ENCODE measurements around the gene ANO2.

ANO2 gene

DNA sequence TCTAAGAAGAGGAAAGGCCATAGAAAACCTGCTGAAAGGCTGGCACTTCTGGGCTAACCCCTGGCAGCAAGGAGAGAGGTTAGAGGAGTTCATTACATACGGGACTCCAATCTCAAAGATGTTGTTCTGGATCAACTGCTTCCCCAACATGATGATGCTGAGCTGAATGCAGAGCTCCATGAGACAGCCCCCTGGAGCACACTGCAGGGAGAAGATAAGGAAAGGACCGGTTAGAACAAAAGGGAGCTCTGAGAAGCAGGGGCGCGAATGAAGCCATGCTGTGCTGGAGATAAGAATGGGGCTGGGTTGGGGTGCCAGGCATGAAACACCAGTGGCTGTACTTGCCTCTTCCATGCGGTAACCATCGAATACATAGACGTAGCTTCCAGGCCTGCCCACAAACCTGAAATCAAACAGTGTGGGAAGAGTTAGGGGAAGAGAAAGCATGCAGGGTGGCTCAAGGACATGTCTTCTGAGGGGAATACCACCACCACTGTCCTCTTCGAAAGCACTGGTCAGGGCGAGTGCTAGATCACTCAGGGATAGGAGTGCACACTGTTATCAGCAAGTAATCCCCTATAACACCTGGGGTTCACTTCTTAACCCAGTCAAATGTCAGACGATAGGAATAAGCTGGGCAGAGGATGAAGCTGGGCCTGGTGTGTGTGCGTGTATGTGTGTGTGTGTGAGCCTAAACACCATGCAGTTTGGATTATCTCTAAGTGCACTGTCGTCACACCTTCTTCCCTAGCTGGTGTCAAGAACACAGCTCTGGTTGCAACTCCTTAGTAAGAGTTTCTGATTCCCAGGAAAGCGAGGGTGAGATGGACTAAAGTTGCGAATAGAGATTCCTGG lies 332.3 kb downstream of the ANO2 start:
- DNase-seq: no peak

DNA sequence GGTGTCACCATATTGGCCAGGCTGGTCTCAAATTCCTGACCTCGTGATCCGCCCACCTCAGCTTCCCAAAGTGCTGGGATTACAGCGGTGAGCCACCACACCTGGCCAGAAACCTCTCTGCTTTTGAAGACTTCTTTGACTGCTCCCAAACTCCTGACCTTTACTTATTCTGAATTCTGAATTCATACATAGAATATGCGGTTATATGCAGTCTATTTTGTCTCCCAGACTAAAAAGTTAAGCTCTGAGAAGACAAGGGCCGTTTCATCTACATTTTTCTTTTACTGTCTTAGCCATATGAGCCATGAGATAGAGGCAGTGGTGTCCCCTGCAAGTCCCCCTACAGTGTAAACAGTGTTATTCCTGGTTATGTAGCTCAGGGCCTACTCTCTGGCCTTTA lies 333.9 kb downstream of the ANO2 start:
- no peak for DNase-seq

DNA sequence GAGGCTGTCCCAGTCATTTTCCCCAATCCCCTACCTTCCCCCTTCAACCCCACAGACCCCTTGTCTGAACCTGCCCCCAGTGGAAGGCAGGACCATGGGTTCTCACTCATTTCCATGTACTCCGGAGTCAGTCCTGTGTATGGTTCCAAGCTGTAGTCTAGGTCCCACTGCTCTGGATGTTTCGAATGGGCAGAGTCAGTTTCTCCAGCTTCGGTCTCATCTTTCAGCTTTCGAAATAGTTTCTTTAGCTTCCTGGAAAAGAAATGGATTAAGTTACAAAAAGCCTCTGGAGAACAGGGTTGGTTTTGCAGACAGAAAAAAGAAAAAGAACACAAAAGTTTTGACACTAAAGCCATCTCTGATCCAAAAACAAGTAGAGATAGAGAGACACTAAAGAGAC lies 345.7 kb downstream of the ANO2 start:
- no peak for DNase-seq

DNA sequence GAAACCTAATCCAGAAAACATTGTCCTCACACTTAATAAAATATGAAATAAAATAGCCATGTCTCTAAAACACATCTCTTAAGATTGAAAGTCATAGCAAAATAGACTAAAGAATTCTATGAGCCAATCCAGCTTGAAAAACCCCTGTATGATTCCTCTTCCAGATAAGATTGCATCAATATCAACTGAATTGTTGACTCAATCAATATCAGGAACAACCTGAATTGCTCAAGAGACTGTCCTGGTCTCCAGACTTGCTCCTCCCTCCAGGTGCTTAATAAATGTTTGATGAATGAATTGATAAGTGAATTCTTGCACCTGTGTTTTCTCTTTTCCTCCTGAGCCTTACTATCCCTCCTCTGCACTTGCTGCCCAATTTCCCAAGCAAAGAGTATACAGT lies 351.1 kb downstream of the ANO2 start:
- DNase-seq: no peak

GRCh38 chr12:5593086-5593485 lies 352.0 kb downstream of the ANO2 start:
- DNase-seq: no peak

DNA sequence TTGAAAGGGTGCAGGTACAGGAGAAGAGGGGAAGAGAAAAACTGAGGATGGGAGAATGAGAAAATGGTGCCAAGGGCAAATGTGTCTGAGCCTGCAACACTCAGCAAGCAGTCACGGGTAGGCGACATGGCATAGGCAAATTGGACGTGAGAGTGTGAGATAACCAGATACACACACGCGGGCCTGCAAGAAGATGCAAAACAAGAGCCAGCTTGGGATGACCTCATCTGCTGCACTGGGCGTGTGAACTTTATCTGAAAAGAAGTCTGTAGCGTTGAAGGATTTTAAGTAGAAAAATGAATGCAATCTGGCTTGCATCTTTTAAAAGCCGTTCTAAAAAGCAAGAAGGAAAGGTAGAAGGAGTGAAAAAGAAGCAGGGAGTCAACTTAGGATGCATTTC lies 352.7 kb downstream of the ANO2 start:
- no peak for DNase-seq

- DNase-seq: no peak
Observed at GRCh38 chr12:5590316-5590715, 354.7 kb downstream of the ANO2 start.

DNA sequence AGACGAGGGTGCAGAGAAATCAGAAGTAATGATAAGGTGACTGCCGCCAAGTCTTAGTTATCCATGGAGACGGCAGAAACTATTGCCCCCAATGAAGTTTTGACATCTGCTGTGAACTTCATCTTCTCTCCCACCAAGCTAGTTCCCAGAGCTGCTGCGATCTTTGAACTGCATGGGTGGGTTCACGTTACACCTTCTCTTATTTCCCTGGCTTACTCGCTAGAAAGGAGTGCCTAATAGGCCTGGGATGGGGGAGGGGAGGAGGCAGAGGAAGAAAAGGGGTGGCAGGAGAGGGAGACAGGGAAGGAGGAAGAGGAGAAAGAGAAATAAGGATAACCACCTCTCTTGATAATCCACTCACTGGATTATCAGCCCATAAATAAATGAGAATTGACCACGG lies 356.0 kb downstream of the ANO2 start:
- no peak for DNase-seq

DNA sequence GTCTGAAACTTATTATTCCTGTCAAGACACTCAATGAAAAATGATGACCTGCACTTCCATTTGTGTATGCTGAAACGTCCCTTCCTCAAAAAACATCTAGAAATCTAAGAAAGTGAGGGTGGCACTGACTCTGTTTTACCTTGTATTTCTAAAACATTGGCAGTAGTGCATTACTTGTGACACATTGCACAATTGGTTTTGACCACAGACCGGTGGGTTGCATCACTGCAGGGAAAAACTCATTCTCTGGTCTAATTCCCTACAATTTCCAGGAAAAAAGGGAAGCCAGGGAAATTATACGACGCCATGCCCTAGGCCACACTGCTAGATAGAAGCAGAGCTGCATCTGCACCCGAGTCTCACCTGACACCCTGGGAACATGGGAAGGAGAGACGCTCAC lies 356.5 kb downstream of the ANO2 start:
- DNase-seq: no peak

DNA sequence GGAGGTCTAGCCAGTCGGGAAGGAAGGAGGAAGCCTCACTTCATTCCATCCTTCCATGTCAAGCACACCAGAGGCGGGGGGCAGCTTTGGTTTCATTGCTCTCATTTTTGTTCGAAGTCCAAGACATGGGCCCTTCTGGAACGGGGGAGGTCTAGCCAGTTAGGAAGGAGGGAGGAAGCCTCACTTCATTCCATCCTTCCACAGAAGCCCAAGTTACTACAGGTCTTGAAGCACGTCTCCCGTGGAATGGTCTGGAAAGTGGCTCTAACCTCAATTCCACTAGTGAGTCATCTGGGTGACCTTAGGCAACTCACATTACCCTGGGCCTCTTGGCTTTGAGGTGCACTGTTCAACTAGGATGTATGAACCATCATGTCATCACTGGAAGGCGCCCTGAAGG lies 356.9 kb downstream of the ANO2 start:
- no peak for DNase-seq

DNA sequence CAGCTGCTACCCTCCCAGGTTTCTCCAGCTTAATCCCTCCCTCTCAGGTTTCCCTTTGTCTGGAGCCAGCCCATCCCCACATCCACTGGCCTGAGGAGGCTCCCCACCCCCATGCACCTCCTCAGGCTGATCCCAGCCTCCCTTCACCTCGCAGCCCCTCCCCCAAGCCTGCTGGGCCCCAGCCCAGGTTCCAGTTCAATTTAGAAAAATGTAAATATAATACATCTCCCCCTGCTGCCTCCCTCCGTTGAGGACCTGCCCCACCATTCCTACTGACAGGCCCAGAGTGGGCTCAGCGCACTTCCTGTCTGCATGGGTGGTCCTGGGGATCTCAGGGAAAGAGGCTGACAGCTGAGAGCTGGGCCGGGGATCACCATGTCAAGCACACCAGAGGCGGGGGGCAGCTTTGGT lies 357.3 kb downstream of the ANO2 start:
- no peak for DNase-seq

DNA sequence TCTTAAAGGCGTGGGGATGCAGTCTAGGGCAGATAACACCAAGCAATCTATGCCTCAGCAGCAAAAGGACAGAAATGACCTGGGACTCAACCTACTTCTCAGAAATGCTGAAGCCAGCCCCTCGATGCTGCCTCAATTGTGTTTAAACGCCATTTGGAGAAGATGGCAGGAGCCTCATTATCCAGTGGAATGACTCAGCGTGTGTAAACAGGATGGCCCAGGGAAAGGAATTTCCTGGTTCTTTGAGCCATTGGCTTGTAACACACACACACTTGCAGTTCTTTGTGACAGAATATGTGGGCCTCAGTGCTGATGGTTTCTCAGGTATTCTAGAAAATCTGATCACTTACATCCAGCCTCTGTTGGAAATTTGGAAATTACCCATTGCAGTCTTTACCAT lies 358.9 kb downstream of the ANO2 start:
- DNase-seq: no peak

DNA sequence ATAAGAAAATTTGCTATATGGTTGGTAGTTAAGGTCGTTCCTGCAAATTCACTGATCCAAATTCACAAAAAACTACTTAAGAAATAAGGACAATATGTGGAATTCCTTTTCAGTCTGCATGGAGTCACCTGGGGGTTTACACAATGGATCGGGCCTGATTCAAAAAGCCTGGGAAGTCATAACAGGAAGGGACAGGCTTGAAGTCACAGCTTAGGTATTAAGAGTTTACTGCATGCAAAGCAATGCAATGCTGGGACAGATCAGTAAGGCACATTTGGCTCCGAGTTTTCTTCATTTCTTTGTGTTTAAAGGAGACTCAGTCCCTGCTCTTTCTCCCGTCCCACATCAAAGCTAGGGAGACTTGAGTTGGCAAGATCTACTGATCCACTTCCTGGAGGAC lies 359.9 kb downstream of the ANO2 start:
- DNase-seq: no peak

DNA sequence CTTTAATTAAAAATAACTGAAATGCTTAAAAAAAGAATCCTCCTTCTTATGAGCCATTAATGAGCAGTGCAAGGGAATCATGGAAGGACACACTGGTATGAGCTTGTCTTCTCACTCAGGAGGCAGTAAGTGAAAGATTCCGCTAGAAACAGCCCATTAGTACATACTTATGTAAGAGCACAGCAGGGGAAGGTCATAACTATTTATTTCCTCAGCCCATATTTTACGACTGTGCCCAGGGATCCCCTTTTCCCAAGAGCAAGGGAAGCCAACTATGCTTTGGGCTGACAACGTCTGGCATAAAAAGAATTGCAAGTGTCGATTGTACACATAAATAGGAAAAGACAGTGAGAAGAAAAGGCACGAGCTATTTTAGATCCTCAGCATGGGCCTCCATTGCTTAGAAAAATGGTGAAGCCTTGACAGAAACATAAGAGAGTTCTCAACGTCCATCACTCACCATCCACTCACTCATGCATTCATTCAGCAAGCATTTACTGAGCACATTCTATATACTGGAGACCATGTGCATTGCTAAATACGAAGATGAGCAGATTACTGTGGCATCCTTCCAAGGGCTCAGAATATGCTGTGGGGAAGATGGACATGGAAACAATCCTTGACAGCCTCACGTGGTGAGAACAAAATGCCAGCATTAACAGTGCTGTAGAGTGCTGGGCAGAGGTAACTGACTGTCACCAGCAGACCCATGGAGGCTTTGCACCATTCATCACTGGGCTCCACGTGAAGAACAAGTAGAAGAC lies 360.5 kb downstream of the ANO2 start:
- DNase-seq: no peak

DNA sequence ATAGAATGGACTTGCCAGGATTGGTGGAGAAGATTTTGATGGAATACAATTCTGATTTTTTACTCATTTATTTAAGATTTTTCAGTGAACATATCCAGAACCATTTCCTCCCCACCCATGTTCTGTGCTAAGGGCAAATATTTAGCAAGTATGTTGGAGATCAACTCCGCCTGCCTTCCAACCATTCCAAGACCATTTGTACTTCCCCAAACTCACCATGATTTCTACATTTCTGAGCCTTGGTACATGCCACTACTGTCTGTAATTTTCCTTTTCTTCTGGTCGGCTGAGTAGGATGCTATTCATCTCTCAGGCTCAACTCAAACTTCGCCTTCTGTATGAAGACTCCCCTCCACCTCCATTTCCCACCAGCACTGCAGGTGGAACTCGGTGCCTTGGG lies 362.5 kb downstream of the ANO2 start:
- no peak for DNase-seq

- no peak for DNase-seq
Observed at GRCh38 chr12:5582018-5582417, 363.0 kb downstream of the ANO2 start.

DNA sequence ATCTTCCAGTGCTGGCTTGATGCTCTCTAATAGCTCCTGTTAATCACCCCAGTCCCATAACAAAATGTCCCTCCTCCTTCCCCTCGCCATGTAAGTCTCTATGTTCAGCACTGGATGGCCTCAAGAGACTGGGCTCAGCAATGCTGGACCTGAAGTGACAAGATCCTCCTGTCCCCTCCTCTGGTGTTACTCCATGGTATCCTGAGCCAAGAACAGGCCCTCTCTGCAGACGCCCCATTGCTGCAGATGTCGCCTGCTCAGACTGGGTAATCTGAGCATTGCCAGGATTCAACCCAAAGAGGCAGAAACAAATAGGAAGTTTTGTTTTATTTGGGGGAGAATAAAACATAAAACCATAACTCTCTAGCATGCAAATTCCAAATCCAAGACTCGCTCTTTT lies 363.4 kb downstream of the ANO2 start:
- DNase-seq: no peak

DNA sequence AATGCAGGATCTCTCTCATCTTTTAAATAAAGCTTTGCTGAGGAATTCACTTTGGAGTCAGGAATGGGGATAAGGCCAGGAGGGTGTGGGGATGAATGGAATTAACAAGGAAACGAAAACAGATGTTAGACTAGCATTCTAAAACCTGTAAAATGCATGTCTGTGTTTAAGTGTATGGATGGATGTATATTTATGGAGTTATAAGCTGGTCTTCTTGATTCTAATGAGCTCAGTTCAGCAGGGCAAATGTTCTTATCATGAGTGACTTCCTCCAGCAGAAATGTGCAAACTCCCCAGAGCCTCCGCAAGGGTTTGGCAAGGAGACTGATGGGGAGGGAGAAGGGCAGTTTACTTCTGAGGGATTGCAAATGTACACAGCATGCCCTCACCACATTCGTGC lies 364.0 kb downstream of the ANO2 start:
- no peak for DNase-seq

DNA sequence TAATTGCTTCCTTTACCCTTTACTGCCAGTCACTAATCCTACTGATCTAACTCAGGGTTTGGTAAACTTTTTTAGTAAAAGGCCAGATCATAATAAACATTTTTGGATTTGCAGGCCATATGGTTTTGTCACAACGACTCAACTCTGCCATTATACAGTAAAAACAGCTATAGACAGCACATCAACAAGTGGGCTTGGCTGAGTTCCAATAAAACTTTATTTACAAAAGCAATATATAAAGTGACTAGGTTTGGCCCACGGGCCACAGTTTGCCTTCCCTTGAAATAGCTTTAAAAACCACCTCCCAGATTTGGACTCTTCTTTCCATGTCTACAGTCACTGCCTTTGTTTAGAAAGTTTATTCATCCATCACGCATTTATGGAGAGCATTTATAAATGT lies 366.3 kb downstream of the ANO2 start:
- DNase-seq: no peak

DNA sequence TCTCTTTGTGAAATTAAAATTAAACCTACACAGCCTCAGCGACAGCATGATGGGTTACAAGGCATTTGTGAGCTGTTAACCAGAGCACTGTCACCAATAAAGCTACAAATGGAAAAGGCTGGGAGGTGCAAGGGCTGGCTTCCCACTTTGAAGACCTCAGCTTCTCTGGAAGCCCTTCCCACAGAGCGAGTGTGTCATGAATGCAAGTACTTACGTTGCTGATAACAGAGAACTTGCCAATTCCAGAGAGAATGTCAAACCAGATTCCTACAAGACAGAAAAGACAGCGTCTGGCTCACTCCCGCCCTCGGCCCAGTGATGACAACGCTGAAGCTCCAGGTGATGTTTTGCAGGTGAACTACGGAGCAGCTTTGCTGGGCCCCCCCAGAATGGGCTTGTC lies 367.3 kb downstream of the ANO2 start:
- no peak for DNase-seq

DNA sequence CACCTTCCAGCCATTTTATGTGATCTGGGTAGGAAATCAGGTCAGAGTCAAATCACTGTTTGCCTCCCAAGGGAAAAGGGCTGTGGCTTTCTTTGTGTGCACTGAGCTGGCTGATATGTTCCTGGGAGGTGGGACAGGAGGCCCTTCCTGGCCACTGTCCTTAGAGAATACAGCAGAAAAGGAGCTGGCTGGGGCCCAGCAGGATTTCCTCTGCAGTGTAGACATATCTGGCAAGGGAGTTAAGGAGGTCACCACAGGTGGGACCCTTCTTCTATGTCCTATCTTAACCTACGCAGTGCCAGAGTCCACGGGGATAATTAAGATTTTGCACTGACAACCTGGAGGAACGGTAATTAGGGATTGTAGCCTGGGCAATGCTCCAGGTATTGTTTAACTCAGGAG lies 367.8 kb downstream of the ANO2 start:
- no peak for DNase-seq

- no peak for DNase-seq
Observed at GRCh38 chr12:5575987-5576386, 369.1 kb downstream of the ANO2 start.

- DNase-seq: no peak
Observed at GRCh38 chr12:5575232-5575631, 369.8 kb downstream of the ANO2 start.

DNA sequence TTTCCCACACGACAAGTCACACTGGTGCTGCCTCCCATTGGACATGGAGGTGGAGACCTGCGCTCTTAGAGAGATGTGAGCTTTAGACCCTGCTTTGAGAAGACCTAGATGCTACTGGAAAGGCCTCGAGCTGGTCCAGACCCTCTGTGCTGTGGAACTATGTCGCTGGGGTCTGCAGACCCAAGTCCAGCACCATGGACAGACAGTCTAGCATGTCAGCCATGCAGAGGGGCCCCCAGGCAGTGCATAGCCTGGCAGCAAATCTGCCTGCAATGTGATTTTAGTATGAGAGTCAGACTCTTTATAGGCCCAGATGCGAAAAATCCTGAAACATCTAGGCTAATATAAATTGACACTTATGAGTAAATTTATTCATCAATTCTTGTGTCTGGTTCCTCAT lies 371.7 kb downstream of the ANO2 start:
- no peak for DNase-seq

DNA sequence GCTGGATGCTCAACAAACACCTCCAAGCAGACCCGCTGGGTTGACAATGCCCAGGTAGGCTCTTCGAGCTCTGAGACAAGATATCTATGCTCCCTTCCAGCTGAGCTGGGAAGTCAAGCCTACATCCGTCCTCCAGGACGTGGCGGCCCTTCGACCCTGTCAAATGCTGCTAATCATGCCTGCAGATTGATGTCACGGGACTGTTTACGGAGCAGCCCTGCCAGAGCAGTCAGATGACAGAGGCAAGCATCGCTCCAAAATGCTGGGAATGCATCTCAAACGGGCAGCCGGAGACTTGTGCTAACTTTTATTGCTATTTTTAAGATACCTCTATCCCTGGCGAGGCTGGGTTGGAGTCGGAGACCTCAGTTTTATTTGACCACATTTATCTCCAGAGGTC lies 373.9 kb downstream of the ANO2 start:
- DNase-seq: no peak
